Measurements from ENCODE around the gene ADGRG1.
"Not testable (repeated sequence)": the region's sequence is repeated elsewhere in the genome, so short reads cannot be mapped to it uniquely, and the experiment has no call there.

The ADGRG1 gene

GRCh38 chr16:57668630-57669475 is 40.4 kb downstream of the ADGRG1 start:
- no peak for FAIRE-seq

- FAIRE-seq = no peak
These were observed 41.2 kb downstream of the ADGRG1 start for GRCh38 chr16:57669476-57670162.

- FAIRE-seq = no peak
These were observed 41.8 kb downstream of the ADGRG1 start for GRCh38 chr16:57670196-57670595.

- not testable (repeated sequence) for FAIRE-seq
These were observed 43.0 kb downstream of the ADGRG1 start for GRCh38 chr16:57671451-57671850.

- no peak for FAIRE-seq
These were observed 44.0 kb downstream of the ADGRG1 start for GRCh38 chr16:57672416-57672815.

- FAIRE-seq = no peak
These were observed 44.4 kb downstream of the ADGRG1 start for GRCh38 chr16:57672824-57673223.

GRCh38 chr16:57675741-57676551 is 47.5 kb downstream of the ADGRG1 start:
- no peak for FAIRE-seq

GRCh38 chr16:57676553-57677085 is 48.2 kb downstream of the ADGRG1 start:
- FAIRE-seq = no peak

GRCh38 chr16:57677622-57678369 is 49.4 kb downstream of the ADGRG1 start:
- FAIRE-seq = no peak

- FAIRE-seq = no peak
These were observed 50.6 kb downstream of the ADGRG1 start for GRCh38 chr16:57679016-57679415.

- FAIRE-seq = no peak
These were observed 51.5 kb downstream of the ADGRG1 start for GRCh38 chr16:57679767-57680482.

- no peak for FAIRE-seq
These were observed 52.5 kb downstream of the ADGRG1 start for GRCh38 chr16:57680842-57681375.

GRCh38 chr16:57681950-57682728 is 53.7 kb downstream of the ADGRG1 start:
- no peak for FAIRE-seq

GRCh38 chr16:57682809-57683635 is 54.6 kb downstream of the ADGRG1 start:
- no peak for FAIRE-seq

GRCh38 chr16:57683636-57684545 is 55.5 kb downstream of the ADGRG1 start:
- no peak for FAIRE-seq

- FAIRE-seq = no peak
These were observed 56.4 kb downstream of the ADGRG1 start for GRCh38 chr16:57684626-57685358.

GRCh38 chr16:57685633-57686032 is 57.2 kb downstream of the ADGRG1 start:
- no peak for FAIRE-seq

GRCh38 chr16:57686577-57686976 is 58.1 kb downstream of the ADGRG1 start:
- no peak for FAIRE-seq

Data from TTC549 (cell line).